Neuronal stem cell (in vitro differentiated cells): ENCODE measurements around the gene PARG.
"Not testable (repeated sequence)": the region's sequence is repeated elsewhere in the genome, so short reads cannot be mapped to it uniquely, and the experiment has no call there.

ENCODE experiments used
- DNase-seq: peaks from one replicate; pipeline ENCODE4 v3.0.0-alpha.2; 2013; ENCODE audit warnings: low spot score
- H2AFZ ChIP-seq: one replicate; pipeline ENCODE4 v1.6.1; 2013; ENCODE audit warnings: mild to moderate bottlenecking, low read length, inconsistent platforms
- H2AK5ac ChIP-seq: 2 replicates; pipeline ENCODE4 v1.6.1; 2013; ENCODE audit warnings: low read depth, mild to moderate bottlenecking, inconsistent platforms, low read length, moderate library complexity, mixed read lengths
- H2BK120ac ChIP-seq: 2 replicates; pipeline ENCODE4 v1.6.1; 2013; ENCODE audit warnings: low read depth, mild to moderate bottlenecking, inconsistent platforms, low read length, moderate library complexity, mixed read lengths
- H2BK12ac ChIP-seq: one replicate; pipeline ENCODE4 v1.6.1; 2013; ENCODE audit warnings: low read length, inconsistent platforms
- H2BK15ac ChIP-seq: 2 replicates; pipeline ENCODE4 v1.6.1; 2013; ENCODE audit warnings: mild to moderate bottlenecking, low read length, inconsistent platforms, mixed read lengths
- H2BK5ac ChIP-seq: one replicate; pipeline ENCODE4 v1.6.1; 2013; ENCODE audit warnings: inconsistent platforms, mild to moderate bottlenecking, low read length, moderate library complexity
- H3K14ac ChIP-seq: one replicate; pipeline ENCODE4 v1.6.1; 2013; ENCODE audit warnings: low read length, inconsistent platforms
- H3K18ac ChIP-seq: 2 replicates; pipeline ENCODE4 v1.6.1; 2013; ENCODE audit warnings: low read length, inconsistent platforms
- H3K23ac ChIP-seq: 2 replicates; pipeline ENCODE4 v1.6.1; 2013; ENCODE audit warnings: low read depth, mild to moderate bottlenecking, mixed read lengths, low read length, inconsistent platforms; ENCODE audit not compliant: poor library complexity
- H3K27ac ChIP-seq: replicated peaks from 3 replicates; pipeline ENCODE4 v1.5.1; 2013; ENCODE audit warnings: low read length, inconsistent platforms
- H3K27me3 ChIP-seq, 3 experiments: 2 replicates each; pipeline ENCODE4 v1.6.1; 2013; ENCODE audit warnings: low read length in 3 of 3, mild to moderate bottlenecking in 2 of 3, inconsistent platforms in 1 of 3, low read depth in 1 of 3, mixed read lengths in 1 of 3, moderate library complexity in 1 of 3; ENCODE audit not compliant: control insufficient read depth in 3 of 3, insufficient read depth in 3 of 3
- H3K36me3 ChIP-seq, 2 donors: replicated peaks in 1 of 2; 2 replicates each; pipeline ENCODE4 v1.6.1; 2013; ENCODE audit warnings: low read length in 2 of 2; ENCODE audit not compliant: control insufficient read depth in 2 of 2, insufficient read depth in 2 of 2
- H3K4ac ChIP-seq: 2 replicates; pipeline ENCODE4 v1.6.1; 2013; ENCODE audit warnings: inconsistent platforms, mild to moderate bottlenecking, low read length, moderate library complexity
- H3K4me1 ChIP-seq, 2 donors: 1 replicate in 1 of 2; 2 replicates in 1 of 2; pipeline ENCODE4 v1.6.1; 2013; ENCODE audit warnings: low read length in 2 of 2, low read depth in 1 of 2; ENCODE audit not compliant: control insufficient read depth in 2 of 2, insufficient read depth in 1 of 2
- H3K4me2 ChIP-seq: one replicate; pipeline ENCODE4 v1.6.1; 2013; ENCODE audit warnings: mild to moderate bottlenecking, low read length, inconsistent platforms; ENCODE audit not compliant: insufficient read depth, poor library complexity, severe bottlenecking
- H3K4me3 ChIP-seq, 2 donors: 2 replicates each; pipeline ENCODE4 v1.5.1; 2013; ENCODE audit warnings: low read length in 2 of 2, mild to moderate bottlenecking in 2 of 2, inconsistent platforms in 1 of 2, moderate library complexity in 1 of 2
- H3K79me1 ChIP-seq: one replicate; pipeline ENCODE4 v1.6.1; 2013; ENCODE audit warnings: low read depth, mild to moderate bottlenecking, inconsistent platforms, low read length, moderate library complexity
- H3K9ac ChIP-seq: one replicate; pipeline ENCODE4 v1.6.1; 2013; ENCODE audit warnings: mild to moderate bottlenecking, low read depth, low read length, inconsistent platforms; ENCODE audit not compliant: poor library complexity
- H3K9me3 ChIP-seq, 2 donors: replicated peaks in 1 of 2; 2 replicates each; pipeline versions ENCODE3 to v1.6.1; 2013; ENCODE audit warnings: low read length in 2 of 2, mild to moderate bottlenecking in 2 of 2, inconsistent platforms in 1 of 2, low read depth in 1 of 2, mixed read lengths in 1 of 2, moderate library complexity in 1 of 2; ENCODE audit not compliant: control insufficient read depth in 2 of 2, insufficient read depth in 1 of 2
- H4K8ac ChIP-seq: one replicate; pipeline ENCODE4 v1.6.1; 2013; ENCODE audit warnings: low read depth, mild to moderate bottlenecking, inconsistent platforms, low read length, moderate library complexity
- H4K91ac ChIP-seq: one replicate; pipeline ENCODE4 v1.6.1; 2013; ENCODE audit warnings: low read length, low read depth, mild to moderate bottlenecking, inconsistent platforms; ENCODE audit not compliant: poor library complexity
- WGBS, 2 donors: extraction: QIAGEN DNeasy Blood & Tissue Kit; methylation state at CpG; one replicate each; pipeline ENCODE4 v1.1.7; 2013; ENCODE audit warnings: missing lambda C conversion rate in 2 of 2, mixed read lengths in 1 of 2; ENCODE audit not compliant: insufficient read length in 2 of 2, insufficient replicate concordance in 1 of 2; ENCODE audit errors: extremely low coverage in 2 of 2; 5-methylcytosine and 5-hydroxymethylcytosine counted together

Gene PARG

GRCh38 chr10:49872740-49873139 lies 69.1 kb downstream of the PARG start:
- H3K79me1 ChIP-seq, DNase-seq, H2BK12ac ChIP-seq, H3K14ac ChIP-seq, H3K27ac ChIP-seq, H3K4me1 ChIP-seq, H3K36me3 ChIP-seq, H3K4ac ChIP-seq, H3K9ac ChIP-seq, H2BK5ac ChIP-seq, H4K91ac ChIP-seq, H3K27me3 ChIP-seq, H3K9me3 ChIP-seq, H3K18ac ChIP-seq, H2AK5ac ChIP-seq, H2AFZ ChIP-seq, H2BK15ac ChIP-seq, H3K4me2 ChIP-seq, H3K23ac ChIP-seq, H2BK120ac ChIP-seq, H3K4me3 ChIP-seq, H4K8ac ChIP-seq: not testable (repeated sequence)
- WGBS, 2 donors = no CpG with 5 or more reads among the region's 3 CpGs

GRCh38 chr10:49871462-49871861 lies 70.4 kb downstream of the PARG start:
- no CpG with 5 or more reads among the region's 3 CpGs for WGBS, 2 donors
- not testable (repeated sequence) for H3K27me3 ChIP-seq, H4K91ac ChIP-seq, H4K8ac ChIP-seq, H3K9ac ChIP-seq, H3K23ac ChIP-seq, H2AK5ac ChIP-seq, H3K36me3 ChIP-seq, H3K14ac ChIP-seq, DNase-seq, H3K18ac ChIP-seq, H2BK120ac ChIP-seq, H2BK5ac ChIP-seq, H3K4ac ChIP-seq, H3K27ac ChIP-seq, H3K79me1 ChIP-seq, H3K4me1 ChIP-seq, H3K4me2 ChIP-seq, H3K4me3 ChIP-seq, H2AFZ ChIP-seq, H2BK15ac ChIP-seq, H3K9me3 ChIP-seq, H2BK12ac ChIP-seq

DNA sequence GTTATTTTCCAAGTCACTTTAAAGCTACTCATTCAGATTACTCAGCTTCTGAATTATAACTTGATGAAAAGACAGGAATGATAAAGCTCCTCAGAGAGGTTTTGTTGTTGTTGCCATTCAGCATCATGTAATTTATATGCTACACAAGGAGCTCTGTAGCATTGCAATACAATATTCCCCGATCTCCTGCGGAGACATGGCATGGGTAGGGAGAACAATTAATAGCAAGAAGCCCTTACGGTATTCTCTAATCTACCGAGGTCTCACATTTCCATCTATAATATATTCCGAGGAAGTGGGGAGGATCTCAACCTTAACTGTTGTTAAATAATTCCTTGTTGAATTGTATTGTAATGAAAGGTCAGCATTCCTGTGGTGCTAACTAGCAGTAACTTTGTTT lies 81.9 kb downstream of the PARG start:
- H3K4me1 ChIP-seq, H3K18ac ChIP-seq, H2BK120ac ChIP-seq, H3K9ac ChIP-seq, H3K27me3 ChIP-seq, H2BK12ac ChIP-seq, H3K36me3 ChIP-seq, H2AFZ ChIP-seq, H2AK5ac ChIP-seq, H2BK15ac ChIP-seq, H3K79me1 ChIP-seq, H3K23ac ChIP-seq, H4K91ac ChIP-seq, H3K4ac ChIP-seq, H3K14ac ChIP-seq, H3K4me2 ChIP-seq, H4K8ac ChIP-seq, H3K4me3 ChIP-seq, DNase-seq, H2BK5ac ChIP-seq, H3K9me3 ChIP-seq, H3K27ac ChIP-seq: not testable (repeated sequence)
- no CpG with 5 or more reads among the region's 5 CpGs for WGBS, 2 donors

GRCh38 chr10:49858697-49859382 lies 83.0 kb downstream of the PARG start:
- H3K27me3 ChIP-seq, H3K4me3 ChIP-seq, DNase-seq, H3K23ac ChIP-seq, H3K4me1 ChIP-seq, H3K18ac ChIP-seq, H3K79me1 ChIP-seq, H4K8ac ChIP-seq, H3K9me3 ChIP-seq, H2BK5ac ChIP-seq, H3K14ac ChIP-seq, H2AK5ac ChIP-seq, H3K4me2 ChIP-seq, H3K9ac ChIP-seq, H3K27ac ChIP-seq, H3K36me3 ChIP-seq, H3K4ac ChIP-seq, H2BK12ac ChIP-seq, H2AFZ ChIP-seq, H2BK120ac ChIP-seq, H2BK15ac ChIP-seq, H4K91ac ChIP-seq: not testable (repeated sequence)
- WGBS, 2 donors = no CpG with 5 or more reads among the region's 1 CpG
